IPS-11a (cell line): ENCODE measurements around the gene PDCD1.

ENCODE experiments used
- H3K4me3 ChIP-seq: one replicate; pipeline ENCODE4 v1.5.1; 2013; ENCODE audit warnings: low read depth, low read length, control low read depth

The PDCD1 gene

DNA sequence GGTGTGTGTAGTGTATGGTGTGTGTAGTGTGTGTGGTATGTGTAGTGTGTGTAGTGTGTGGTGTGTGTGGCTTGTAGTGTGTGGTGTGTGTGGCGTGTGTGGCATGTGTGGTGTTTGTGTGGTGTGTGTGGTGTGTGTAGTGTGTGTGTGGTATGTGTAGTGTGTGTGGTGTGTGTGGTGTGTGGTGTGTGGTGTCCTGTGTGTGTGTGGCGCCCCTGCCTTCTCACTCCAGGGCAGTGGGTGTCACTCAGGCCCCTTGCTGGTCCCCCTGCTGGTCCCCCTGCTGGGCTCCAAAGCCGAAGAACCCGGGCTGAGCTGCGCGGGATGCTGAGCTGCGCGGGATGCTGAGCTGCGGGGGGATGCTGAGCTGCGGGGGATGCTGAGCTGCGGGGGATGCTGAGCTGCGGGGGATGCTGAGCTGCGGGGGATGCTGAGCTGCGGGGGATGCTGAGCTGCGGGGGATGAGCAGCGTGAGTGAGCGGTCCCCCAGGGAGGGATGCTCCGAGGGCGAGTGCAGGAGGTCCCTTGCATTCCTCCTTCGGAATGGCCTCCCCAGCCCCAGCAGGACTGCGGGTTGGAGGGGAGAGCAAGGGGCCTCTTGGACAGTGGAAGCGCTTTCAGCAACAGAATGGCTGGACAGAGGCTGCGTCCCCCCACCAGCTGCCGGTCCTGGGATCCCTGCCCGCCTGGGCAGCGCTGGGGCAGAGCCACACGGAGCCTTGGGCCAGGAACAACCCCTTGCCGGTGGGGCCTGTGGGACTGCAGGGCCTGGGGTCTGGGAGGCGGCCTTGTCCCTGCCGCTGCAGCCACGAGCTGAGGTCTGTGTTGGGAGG is 7.5 kb upstream of the PDCD1 start:
- H3K4me3 ChIP-seq: no peak overlapping the region

DNA sequence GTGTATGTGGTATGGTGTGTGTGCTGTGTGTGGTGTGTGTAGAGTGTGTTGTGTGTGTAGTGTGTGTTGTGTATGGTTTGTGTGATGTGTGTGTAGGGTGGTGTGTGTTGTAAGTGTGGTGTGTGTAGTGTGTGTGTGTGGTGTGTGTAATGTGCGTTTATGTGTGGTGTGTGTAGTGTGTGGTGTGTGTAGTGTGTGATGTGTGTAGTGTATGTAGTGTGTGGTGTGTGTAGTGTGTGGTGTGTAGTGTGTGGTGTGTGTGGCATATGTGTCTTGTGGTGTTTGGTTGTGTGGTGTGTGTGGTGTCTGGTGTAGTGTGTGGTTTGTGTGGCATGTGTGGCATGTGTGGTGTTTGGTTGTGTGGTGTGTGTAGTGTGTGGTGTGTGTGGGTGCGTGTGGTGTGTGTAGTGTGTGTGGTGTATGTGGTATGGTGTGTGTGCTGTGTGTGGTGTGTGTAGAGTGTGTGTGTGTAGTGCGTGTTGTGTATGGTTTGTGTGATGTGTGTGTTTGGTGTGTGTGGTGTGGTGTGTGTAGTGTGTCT is 6.8 kb upstream of the PDCD1 start:
- no peak overlapping the region for H3K4me3 ChIP-seq

DNA sequence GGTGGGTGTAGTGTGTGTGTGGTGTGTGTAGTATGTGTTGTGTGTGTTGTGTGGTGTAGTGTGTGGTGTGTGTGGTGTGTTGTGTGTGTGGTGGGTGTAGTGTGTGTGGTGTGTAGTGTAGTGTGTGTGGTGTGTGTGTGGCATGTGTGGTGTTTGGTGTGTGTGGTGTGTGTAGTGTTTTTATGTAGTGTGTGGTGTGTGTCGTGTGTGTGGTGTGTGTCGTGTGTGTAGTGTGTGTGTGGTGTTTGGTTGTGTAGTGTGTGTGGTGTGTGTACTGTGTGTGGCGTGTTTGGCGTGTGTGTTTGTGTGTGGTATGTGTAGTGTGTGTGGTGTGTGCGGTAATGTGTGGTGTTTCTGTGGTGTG is 6.1 kb upstream of the PDCD1 start:
- no peak overlapping the region for H3K4me3 ChIP-seq

DNA sequence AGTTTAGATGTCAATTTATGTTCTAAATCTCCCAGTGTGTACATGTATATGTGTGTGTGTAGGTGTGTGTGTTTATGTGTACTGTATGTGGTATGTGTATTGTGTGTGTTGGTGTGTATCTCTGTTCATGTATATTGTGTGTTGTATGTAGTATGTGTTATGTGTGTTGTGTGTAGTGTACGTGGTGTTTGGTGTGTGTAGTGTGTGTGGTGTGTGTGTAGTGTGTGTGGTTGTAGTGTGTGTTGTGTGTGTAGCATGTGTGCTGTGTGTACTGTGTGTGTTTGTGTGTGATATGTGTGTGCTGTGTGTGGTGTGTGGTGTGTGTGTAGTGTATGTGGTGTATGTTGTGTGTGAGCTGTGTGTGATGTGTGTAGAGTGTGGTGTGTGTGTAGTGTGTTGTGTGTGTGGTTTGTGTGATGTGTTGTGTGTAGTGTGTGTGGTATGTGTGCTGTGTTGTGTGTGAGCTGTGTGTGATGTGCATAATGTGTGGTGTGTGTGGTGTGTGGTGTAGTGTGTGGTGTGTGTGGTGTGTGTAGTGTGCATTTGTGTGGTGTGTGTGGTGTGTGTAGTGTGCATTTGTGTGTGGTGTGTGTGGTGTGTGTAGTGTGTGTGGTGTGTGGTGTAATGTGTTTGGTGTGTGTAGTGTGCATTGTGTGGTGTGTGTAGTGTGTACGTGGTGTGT is 5.6 kb upstream of the PDCD1 start:
- H3K4me3 ChIP-seq: no peak overlapping the region

DNA sequence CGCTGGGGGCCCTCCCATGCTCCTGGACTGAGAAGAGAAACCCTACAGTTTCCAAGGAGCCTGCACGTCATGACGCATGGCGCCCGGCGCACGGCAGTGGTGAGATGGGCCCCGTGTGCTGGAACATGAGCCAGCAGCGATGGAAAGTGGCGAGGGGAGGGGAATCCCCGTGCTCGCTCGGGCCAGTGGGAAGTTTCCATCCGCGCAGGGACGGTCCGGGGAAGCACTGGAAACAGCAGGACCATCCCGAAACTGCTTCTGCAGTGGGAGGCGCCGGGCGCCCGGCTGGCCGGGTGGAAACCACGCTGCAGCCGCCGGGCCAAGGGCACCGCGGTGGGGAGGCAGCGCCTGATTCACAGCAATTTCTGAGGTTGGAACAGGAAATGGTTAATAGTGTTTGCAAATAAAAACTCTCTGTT is 4.9 kb upstream of the PDCD1 start:
- H3K4me3 ChIP-seq: no peak overlapping the region

DNA sequence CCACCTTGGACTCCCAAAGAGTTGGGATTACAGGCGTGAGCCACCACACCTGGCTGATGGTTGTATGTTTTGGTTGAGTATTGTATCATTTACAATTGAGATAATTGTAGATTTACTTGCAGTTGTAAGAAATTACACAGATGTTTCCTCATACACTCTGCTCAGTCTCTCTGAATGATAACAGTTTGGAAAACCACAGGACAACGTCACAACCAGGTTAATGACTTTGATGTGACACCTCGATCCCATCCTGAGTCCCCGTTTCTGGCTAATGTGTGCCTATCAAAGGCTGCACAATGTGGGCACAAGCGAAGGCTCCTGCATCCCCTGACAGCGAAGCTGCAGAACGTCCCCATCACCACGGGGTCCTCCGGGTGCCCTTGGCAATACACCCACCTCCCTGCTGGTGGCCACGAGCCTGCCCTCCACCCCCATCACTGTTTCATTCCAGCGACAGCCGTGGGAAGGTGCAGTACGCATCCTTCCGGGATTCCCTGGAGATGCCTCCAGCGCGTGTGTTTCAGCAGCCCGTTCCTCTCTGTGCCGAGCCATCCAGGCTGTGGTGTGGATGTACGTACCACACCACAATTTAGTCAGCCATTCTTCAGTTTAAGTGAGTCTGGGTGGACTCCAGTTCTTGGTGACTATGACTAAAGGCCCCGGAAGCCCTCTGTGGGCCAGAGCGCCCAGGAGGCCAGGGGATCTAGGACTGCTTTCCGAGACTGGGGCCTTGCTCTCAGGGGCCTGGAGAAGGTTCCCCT is 4.3 kb upstream of the PDCD1 start:
- H3K4me3 ChIP-seq: no peak overlapping the region

DNA sequence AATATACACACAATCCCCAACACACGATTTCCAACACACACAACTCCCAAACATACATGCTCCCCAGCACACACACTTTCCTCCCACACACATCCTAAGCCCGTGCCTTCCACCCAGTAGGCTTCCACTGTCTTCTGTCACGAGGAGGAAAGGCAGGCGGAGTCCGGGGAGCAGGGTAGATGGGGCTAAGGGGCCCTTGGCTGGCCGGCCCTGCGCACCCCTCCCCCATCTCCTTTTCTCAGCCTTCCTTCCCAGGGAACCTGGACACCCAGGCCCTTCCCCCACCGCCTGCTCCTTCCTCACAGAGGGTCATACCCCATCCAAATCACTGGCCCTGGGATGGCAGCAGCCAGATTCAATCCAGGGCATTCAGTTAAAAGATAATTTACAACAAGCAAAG is 3.4 kb upstream of the PDCD1 start:
- H3K4me3 ChIP-seq: no peak overlapping the region

DNA sequence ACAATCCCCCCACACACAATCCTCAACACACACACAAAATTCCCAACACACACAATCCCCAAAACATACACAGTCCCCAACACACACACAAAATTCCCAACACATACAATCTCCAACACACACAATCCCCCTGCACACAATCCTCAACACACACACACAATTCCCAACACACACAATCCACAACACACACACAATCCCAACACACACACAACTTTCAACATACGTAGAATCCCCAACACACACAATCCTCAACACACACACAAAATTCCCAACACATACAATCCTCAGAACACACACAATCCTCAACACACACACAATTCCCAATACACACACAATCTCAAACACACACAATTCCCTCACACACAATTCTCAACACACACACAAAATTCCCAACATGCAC is 2.6 kb upstream of the PDCD1 start:
- no peak overlapping the region for H3K4me3 ChIP-seq

DNA sequence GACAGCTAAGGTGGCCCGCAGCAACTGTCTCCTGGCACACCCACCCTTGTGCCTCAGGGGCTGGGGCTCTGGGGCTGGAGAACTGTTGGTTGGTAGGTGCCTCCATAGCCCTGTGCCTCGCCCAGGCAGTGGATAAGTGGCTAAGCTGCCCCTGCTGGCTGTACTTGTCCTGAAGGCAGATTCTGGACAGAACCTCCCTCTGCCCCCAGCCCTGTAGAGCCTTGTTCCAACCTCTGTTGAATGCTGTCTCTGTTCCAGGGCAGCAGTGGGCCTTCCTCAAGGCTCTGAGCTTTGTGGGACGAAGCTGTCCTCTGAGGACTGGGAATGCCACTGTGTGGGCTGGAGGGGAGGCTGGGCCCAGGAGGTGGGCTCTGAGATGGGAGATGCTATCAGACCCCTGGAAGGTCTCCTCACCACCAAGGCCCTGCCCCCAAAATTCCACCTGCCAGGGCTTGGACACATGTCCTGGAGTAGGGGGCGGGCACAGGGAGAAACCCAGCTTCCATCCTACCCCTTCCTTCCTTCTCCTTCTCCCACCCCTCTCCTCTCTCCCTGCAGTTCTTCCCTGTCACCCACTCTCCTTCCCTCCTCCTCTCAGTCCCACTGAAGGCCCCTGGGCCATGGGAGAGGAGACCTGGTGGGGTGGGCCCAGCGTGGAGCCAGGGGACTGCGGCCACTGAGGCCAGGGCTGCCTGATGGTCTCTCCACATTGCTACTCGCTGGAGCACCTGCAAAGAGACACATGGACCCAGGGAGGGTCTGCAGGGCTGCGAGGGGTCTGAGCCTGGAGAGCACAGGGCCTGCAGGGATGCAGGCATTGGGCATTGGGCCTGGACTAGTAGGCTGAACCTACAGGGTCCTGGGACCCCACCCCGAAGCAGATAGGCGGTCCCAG is 1.7 kb upstream of the PDCD1 start:
- H3K4me3 ChIP-seq: no peak overlapping the region

DNA sequence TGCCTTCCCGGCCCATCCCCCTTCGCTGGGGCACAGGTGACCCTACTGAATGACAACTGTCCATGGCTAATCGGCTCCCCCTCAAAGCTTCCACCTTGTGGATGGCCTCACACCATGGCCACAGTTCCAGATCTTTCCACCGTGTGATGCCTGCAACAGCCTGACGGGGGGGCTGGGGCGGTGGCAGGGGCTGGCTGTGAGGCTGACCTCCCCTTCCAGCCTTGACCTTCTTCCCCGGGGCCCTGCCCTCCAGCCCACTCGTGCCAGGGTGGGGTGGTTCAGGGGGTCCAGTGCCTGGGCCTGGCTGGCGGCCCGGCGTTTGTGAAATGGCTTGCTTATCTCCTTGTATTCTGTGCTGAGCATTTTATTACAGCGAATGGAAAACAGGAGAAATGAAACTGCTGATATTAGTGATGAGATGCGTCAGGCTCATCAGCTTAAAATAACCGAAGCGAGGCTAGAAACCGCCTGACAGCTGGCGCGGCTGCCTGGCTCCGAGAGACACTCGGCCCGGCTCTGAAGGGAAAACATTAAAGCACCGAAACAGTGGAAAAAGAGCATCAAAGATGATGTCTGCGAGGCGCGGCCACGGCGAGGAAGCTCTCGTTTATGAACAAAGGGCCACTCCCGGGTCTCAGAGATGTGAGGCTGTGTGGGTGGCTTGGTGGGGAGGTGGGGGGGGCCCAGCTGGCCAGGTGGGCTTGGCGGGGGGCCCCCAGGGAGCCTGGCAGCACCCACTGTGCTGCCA is 916 bp upstream of the PDCD1 start:
- H3K4me3 ChIP-seq: no peak overlapping the region

DNA sequence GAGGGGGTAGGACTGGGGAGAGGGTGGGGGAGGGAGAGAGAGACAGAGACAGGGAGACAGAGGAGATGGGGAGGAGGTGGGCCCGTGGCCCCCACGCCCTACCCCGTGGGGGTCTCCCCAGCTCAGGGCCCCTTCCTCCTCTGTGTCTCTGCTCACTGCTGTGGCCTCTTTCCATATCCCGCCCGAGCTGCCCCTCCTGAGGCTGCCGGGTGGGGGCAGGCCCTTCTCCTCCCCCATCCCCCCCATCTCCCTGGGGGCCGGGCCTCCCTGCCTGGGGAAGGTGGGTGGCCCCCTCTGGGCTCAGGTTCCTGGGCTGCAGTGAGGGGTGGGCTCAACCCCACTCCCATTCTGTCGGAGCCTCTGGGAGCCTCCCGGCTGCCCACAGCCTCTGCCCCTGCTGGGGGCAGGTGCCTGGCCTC is 332 bp upstream of the PDCD1 start:
- no peak overlapping the region for H3K4me3 ChIP-seq

DNA sequence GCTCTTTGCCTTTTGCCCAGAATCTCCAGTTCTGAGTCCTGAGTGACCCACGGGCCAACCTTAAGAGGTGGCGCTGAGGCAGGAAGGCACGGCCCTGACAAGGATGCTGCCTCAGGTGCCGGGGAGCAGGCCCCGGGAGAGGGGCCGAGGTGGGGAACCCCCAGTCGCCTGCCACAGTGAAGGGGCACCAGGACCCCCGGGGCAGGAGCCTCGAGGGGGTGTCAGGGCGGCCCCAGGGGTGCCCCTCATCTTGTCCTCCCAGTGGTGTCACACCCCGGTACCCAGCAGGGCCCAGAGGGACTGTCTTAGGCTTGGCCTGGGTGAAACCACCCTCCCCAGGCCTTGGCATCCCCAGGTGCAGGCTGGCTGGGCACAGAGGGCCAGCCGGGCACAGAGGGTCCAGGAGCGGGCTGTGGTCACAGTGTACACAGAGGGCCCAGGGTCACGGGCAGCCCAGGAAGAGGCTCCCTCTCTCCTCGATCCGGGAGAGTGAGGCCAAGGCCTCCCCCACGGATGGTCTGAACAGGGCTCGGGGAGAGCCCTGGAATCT is 1.0 kb downstream of the PDCD1 start:
- no peak overlapping the region for H3K4me3 ChIP-seq

DNA sequence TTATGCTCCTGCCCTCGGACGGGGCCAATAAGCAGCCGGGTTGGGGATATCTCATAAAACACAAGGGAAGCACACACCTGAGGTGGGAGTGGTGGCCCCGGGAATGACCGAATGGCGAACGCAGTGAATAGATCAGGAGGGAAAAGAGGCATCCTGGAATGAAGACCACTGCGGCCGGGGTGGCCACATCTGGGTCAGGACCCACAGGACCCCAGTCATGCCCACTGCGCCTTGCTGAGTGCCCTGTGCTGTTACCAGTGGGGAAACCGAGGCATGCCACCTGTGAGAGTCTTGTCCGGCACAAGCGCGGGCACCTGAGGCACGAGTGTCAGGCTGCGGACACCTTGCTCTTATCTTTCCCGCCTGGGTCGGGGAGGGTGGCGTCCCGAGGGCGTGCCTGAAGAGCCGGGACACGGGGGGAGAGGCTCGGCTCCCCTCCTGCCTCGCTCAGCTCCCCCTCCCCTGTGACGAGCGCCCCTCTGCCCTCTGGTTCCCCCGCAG is 1.6 kb downstream of the PDCD1 start:
- no peak overlapping the region for H3K4me3 ChIP-seq

DNA sequence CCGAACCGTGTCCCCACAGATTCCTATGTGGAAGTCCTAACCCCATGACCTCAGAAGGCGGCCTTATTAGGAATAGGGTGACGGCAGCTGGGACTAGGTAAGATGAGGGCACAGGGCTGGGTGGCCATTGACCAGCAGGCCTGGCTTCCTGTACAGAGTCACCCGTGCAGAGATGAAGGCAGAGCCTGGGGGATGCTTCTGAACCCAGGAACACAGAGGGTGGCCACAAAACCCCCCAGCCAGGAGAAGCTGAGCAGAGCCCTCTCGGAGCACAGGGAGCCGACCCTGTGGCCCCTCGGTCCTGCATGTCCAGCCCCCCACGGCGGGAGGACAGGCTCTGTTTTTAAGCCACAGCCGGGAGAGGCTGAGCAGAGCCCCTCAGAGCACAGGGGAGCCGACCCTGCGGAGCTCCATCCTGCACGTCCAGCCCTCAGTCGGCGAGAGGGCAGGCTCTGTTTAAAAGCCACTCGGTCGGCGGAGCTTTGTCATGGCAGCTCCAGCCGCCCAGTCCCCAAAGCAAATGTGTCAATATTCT is 2.7 kb downstream of the PDCD1 start:
- H3K4me3 ChIP-seq: no peak overlapping the region

DNA sequence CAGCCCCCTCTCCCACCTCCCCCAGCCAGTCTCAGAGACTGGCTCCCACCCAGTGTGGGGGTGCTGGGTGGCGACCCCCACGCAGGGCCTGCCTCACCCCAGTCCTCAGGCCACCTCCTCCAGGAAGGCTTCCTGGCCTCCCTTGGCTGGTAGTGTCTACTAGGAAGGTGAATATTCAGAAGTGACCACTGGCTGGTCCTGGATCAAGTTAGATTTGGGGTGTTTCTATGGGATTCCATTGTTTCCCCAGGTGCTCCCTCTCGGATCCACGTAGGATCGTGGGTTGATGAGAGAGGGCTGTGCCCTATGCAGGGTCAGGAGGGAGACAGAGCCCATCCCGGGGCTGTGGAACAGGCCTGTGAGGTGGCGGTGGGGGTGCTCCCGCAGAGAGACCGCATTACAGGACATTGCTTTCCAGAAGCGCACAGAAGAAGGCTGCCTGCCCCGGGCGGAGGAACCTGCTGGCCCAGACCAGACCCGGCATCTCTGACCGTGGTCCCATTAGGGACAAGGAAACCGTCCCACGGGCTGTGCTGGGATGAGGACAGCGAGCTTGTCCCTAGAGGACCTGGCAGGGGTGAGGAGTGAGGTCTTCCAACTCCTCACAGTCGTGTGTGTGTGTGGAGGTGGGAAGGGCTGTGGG is 3.3 kb downstream of the PDCD1 start:
- H3K4me3 ChIP-seq: no peak overlapping the region

DNA sequence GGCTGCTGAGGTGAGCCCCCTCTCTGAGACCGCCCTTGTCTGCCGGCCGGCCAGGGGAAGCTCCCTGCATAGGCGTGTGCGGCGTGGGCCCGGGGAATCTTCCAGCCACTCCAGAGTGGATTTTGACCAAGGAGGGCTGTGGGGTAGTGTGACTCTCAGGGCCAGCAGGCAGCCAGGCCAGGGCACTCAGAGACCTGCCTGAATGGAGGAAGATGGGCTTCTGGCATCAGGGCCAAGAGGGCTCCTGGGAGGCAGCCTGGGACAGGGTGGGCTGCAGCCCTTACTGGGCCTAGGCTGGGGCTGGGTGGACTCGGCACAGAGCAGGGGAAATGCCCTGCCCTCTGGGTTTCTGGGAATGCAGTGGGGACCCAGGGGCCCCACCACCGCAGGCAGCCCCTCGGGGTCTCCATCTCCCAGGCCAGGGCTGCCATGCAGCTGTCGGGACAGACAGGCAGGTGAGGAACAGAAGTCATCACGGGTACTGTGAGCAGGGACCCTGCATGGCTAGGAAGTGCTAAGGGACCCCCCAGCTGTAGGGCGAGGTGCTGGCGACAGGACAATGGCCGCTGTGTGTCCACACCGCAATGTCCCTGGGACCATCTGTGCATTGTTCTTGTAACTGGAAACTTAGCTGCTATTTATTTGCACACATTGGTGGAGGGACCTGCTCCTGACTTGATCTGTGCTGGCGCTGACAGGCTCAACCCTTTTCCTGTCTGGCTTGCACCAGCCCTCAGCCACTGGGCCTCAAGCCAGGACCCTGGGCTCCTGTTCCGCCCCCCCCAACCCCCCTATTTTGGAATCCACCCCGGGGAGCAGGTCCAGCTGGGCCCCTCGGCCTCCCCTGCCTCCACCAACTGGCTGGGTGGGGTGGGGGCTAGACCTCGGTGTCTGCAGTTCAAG is 4.1 kb downstream of the PDCD1 start:
- no peak overlapping the region for H3K4me3 ChIP-seq

DNA sequence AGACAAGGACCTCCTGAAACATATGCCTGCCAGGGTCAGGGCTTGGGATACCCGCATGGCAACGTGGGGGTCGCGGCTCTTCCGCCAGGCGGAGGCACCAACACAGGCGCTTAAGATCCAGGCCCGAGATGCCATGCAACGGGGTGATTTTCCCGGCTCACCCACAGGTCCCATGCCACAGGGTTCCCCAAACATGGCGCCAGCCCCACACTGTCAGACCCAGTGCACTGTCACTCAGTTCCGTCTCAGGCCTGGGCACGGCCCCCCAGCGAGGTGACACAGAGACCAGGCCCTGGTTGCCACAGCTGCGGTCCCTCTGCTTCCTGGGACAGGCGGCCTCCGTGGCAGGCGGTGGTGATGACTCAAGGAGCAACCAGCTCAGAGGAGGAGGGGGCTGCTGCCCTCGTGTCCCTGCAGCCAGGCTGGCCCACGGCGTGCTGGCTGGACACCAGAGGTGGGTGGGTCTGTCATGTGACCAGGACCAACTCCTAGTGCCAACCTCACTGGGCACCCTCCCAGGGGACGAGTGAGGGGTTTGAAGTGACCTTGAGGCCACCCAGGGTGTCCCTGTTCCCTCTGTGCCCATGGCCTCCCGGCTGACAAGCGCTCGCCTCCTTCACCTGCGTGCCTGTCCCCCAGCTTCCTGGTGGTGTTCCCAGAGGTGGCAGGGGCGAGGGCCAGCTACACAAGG is 4.9 kb downstream of the PDCD1 start:
- no peak overlapping the region for H3K4me3 ChIP-seq
